GM08714 (cell line): ENCODE results near the gene TYR.

Experiments used
- H3K4me3 ChIP-seq: fragments of 200-500 bp; sonication (Bioruptor generic); 2 replicates; pipeline ENCODE4 v1.5.1; 2014; ENCODE audit warnings: mild to moderate bottlenecking, low read length, inconsistent platforms
- ZNF274 ChIP-seq: IDR thresholded peaks from 2 replicates; pipeline ENCODE4 v1.6.1; 2012; ENCODE audit warnings: mild to moderate bottlenecking, low read depth, low read length

Gene TYR

DNA sequence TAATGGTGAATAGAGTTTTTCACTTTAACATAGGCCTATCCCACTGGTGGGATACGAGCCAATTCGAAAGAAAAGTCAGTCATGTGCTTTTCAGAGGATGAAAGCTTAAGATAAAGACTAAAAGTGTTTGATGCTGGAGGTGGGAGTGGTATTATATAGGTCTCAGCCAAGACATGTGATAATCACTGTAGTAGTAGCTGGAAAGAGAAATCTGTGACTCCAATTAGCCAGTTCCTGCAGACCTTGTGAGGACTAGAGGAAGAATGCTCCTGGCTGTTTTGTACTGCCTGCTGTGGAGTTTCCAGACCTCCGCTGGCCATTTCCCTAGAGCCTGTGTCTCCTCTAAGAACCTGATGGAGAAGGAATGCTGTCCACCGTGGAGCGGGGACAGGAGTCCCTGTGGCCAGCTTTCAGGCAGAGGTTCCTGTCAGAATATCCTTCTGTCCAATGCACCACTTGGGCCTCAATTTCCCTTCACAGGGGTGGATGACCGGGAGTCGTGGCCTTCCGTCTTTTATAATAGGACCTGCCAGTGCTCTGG lies at the start of gene TYR:
TYR (plus strand) TSS at position 185 of the 541 bp plus-strand sequence; CDS start at position 264, 79 bp downstream.
- TF ChIP-seq ZNF274, result no peak
- no peak within 1 kb of the TSS for H3K4me3 ChIP-seq

- no peak for TF ChIP-seq ZNF274
- no peak overlapping the region for H3K4me3 ChIP-seq
Measured at GRCh38 chr11:89136606-89137005, 41.1 kb upstream of the TYR start.

DNA sequence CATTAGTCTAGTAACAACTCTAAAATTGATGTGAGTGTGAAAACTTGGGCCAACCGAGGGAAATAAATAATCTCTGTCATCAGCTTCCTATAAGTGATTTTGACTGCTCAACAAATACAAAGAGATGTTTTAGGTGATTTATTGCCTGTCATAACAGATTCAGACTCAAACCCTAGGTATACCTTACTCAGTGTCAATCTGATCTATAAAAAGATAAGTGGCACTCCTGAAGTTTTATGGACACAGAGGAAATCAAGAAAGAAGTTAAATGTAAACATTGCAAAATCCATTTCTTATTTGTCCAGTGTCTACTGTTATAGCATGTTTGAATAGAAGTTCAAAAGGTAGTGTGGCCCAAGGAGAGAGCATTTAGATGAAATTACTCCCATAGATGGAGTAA lies 30.4 kb upstream of the TYR start:
- no peak for TF ChIP-seq ZNF274
- H3K4me3 ChIP-seq, result no peak overlapping the region

- H3K4me3 ChIP-seq, result no peak overlapping the region
- no peak for TF ChIP-seq ZNF274
Measured at GRCh38 chr11:89159974-89160373, 17.7 kb upstream of the TYR start.

GRCh38 chr11:89161949-89162348 lies 15.7 kb upstream of the TYR start:
- H3K4me3 ChIP-seq, result no peak overlapping the region
- no peak for TF ChIP-seq ZNF274

DNA sequence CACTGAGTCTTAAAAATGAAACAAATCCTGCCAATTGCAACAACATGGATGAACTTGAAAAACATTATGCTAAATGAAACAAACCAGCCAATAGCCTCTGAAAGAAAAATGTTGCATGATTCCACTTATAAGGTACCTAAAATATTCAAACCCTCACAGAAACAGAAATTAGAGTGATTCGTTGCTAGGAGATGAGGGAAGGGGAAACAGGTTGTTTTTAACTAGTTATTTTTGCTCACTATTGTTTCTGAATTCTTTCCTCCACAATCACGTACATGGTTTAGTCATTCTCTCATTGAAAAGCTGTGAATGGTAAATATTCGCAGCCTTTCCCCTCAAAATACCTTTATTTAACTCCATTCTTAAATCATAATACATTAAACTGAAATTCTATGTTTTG lies 14.0 kb upstream of the TYR start:
- TF ChIP-seq ZNF274, result no peak
- H3K4me3 ChIP-seq, result no peak overlapping the region

- TF ChIP-seq ZNF274, result no peak
- H3K4me3 ChIP-seq, result no peak overlapping the region
Measured at GRCh38 chr11:89168396-89168795, 9.3 kb upstream of the TYR start.

GRCh38 chr11:89175796-89176195 lies 1.9 kb upstream of the TYR start:
- H3K4me3 ChIP-seq, result no peak overlapping the region
- no peak for TF ChIP-seq ZNF274

DNA sequence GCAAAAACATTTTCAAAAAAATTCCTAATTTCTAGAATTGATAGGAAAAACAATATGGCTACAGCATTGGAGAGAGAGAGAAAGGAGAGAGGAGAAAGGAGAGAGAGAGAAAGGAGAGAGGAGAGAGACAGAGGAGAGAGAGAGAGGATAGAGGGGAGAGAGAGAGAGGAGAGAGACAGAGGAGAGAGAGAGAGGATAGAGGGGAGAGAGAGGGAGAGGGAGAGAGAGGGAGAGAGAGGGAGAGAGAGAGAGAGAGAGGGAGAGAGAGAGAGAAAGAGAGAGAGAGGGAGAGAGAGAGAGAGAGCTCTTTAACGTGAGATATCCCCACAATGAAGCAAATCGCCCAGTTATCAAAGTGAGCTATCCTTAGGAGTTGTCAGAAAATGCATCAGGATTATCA lies 737 bp upstream of the TYR start:
- TF ChIP-seq ZNF274, result no peak
- no peak overlapping the region for H3K4me3 ChIP-seq

GRCh38 chr11:89181111-89181510 lies 3.4 kb downstream of the TYR start:
- TF ChIP-seq ZNF274, result no peak
- no peak overlapping the region for H3K4me3 ChIP-seq

DNA sequence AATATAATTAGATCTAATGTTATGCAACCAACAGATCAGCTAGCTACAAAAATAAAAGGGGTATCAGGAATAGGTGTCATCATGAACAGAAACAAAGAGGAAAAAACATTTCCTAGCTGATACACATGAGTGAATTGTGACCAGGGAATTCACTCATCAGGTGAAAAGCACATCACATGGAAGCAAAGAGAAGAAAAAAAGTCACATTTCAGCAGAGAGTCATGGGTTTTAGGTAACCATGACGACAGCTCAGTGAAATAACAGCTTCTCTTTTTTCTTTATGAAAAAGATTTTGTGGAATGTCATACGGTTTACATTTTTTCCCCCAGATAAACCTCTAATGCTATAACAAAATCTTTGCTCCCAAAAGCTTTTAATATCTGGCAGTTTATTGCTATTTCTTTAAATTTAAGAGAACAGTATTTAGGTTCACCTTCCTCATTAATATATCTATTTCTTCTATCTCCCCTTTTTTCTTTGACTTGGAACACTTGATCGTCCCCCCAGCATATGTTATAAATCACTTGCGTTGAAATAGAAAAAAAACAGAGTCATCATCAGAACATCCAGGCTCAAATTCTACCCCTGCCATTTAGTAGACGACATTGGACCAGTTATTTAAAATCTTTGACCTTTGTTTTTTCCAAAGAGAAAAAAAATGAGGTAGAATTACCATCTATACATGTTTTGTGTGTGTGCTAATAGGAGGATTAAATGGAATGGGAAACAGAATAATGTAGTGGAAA lies 5.3 kb downstream of the TYR start:
- H3K4me3 ChIP-seq, result no peak overlapping the region
- TF ChIP-seq ZNF274, result no peak

DNA sequence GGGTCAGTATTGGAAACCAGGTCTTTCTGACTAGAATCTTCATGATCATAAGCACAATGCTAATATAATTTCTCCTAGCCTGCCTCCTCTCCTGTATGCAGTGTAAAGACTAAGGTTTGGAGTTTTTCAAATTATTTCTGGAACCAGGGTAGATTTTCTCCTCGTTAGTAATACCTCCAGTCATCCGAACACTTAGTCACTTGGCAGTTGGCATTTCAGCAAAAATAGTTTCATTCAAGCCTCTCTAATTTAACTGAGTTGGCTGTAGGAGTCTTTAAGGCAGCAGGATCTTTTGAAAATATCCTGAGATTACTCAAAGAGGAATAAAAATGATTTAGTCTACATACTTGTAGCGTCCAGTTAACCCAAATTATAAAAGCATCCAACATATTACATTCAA lies 6.3 kb downstream of the TYR start:
- no peak overlapping the region for H3K4me3 ChIP-seq
- TF ChIP-seq ZNF274, result no peak

GRCh38 chr11:89189776-89190175 lies 12.1 kb downstream of the TYR start:
- TF ChIP-seq ZNF274, result no peak
- H3K4me3 ChIP-seq, result no peak overlapping the region

DNA sequence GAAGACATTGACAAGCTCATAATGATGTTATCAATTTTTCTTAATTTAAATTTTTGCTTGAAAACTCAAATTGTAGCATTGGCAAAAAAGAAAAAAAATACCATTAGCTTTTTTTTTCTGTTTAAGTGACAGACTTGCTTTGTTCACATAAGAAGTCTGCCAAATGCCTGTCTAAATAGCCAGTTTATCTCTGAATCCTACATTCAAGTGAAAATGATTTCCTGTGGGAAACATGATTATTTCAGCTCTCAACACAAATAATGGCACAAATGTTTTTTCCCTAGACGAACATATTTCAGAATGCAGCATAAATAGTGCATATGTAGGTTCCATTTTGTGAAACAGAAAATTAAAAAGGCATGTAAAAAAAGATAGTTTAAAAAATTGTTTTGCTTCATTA lies 23.5 kb downstream of the TYR start:
- H3K4me3 ChIP-seq, result no peak overlapping the region
- no peak for TF ChIP-seq ZNF274

- no peak for TF ChIP-seq ZNF274
- H3K4me3 ChIP-seq, result no peak overlapping the region
Measured at GRCh38 chr11:89203814-89204213, 26.1 kb downstream of the TYR start.

DNA sequence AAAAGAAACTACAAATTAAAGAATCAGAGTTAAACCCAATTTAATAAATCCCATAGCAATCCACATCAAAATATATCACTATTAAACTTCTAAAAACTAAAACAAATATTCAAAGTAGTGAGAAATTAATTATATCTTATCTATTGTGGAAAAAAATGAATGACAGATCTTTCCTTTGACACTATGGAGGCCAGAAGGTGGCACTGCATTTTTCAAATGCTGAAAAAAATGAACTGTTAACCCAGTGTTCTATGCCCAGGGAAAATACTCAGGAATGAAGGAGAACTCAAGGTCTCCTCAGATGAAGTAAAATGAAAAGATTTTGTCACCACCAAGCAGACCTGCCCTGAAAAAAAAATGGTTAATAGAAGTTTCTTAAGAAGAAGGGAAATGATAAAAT lies 27.7 kb downstream of the TYR start:
- TF ChIP-seq ZNF274, result no peak
- no peak overlapping the region for H3K4me3 ChIP-seq
